HEK293T (cell line): Measurements from ENCODE around the gene MIPOL1.

ENCODE experiments used
- CTCF ChIA-PET: fragments of 350-600 bp; formaldehyde crosslinking; extraction: SDS; loops from one replicate; lab custom pipeline; 2021; ENCODE audit warnings: antibody characterized with exemption, inconsistent platforms; lab: Yijun Ruan, JAX
- POLR2A ChIA-PET: fragments of 350-600 bp; formaldehyde crosslinking; extraction: SDS; loops from one replicate; lab custom pipeline; 2020; ENCODE audit warnings: antibody characterized with exemption, inconsistent platforms; lab: Yijun Ruan, JAX
- DNase-seq: peaks from one replicate; pipeline ENCODE4 v3.0.0; 2012; ENCODE audit warnings: mixed read lengths; ENCODE audit errors: extremely low spot score
- ARNT ChIP-seq: fragments of 450-650 bp; IDR thresholded peaks from 2 replicates; pipeline ENCODE4 v1.6.1; 2017; ENCODE audit warnings: mild to moderate bottlenecking
- BHLHE40 ChIP-seq: fragments of 450-650 bp; IDR thresholded peaks from 2 replicates; pipeline ENCODE4 v1.6.1; 2016; ENCODE audit warnings: mild to moderate bottlenecking, moderate library complexity, borderline replicate concordance
- CTBP1 ChIP-seq: fragments of 450-650 bp; IDR thresholded peaks from 2 replicates; pipeline ENCODE4 v1.6.1; 2016; ENCODE audit warnings: borderline replicate concordance
- ELF4 ChIP-seq: fragments of 450-650 bp; IDR thresholded peaks from 2 replicates; pipeline ENCODE4 v1.6.1; 2017; ENCODE audit warnings: antibody characterized with exemption
- FOXA1 ChIP-seq: fragments of 450-650 bp; IDR thresholded peaks from 2 replicates; pipeline ENCODE4 v1.6.1; 2016; ENCODE audit warnings: mild to moderate bottlenecking
- FOXK2 ChIP-seq: fragments of 450-650 bp; IDR thresholded peaks from 2 replicates; pipeline ENCODE4 v1.6.1; 2016; ENCODE audit warnings: mild to moderate bottlenecking
- FOXM1 ChIP-seq: fragments of 450-650 bp; IDR thresholded peaks from 2 replicates; pipeline ENCODE4 v1.6.1; 2017; ENCODE audit warnings: mild to moderate bottlenecking, borderline replicate concordance
- HDGF ChIP-seq: fragments of 450-650 bp; IDR thresholded peaks from 2 replicates; pipeline ENCODE4 v1.6.1; 2017; ENCODE audit warnings: antibody characterized with exemption, borderline replicate concordance
- L3MBTL2 ChIP-seq: fragments of 450-650 bp; conservative IDR thresholded peaks from 2 replicates; pipeline ENCODE4 v1.6.1; 2016; ENCODE audit warnings: mild to moderate bottlenecking
- LEF1 ChIP-seq: fragments of 450-650 bp; IDR thresholded peaks from 2 replicates; pipeline ENCODE4 v1.6.1; 2017; ENCODE audit warnings: mild to moderate bottlenecking, borderline replicate concordance
- NFRKB ChIP-seq: fragments of 450-650 bp; IDR thresholded peaks from 2 replicates; pipeline ENCODE4 v1.6.1; 2016; ENCODE audit warnings: mild to moderate bottlenecking, moderate library complexity
- PKNOX1 ChIP-seq: fragments of 450-650 bp; IDR thresholded peaks from 2 replicates; pipeline ENCODE4 v1.6.1; 2016
- SP1 ChIP-seq: fragments of 450-650 bp; IDR thresholded peaks from 2 replicates; pipeline ENCODE4 v1.6.1; 2017
- SUZ12 ChIP-seq: fragments of 450-650 bp; IDR thresholded peaks from 2 replicates; pipeline ENCODE4 v1.6.1; 2016; ENCODE audit warnings: mild to moderate bottlenecking
- TARDBP ChIP-seq: fragments of 450-650 bp; IDR thresholded peaks from 2 replicates; pipeline ENCODE4 v1.6.1; 2016
- ZNF384 ChIP-seq: fragments of 450-650 bp; IDR thresholded peaks from 2 replicates; pipeline ENCODE4 v1.6.1; 2016

MIPOL1 gene

GRCh38 chr14:37587881-37588666, 390.3 kb downstream of the MIPOL1 start:
- CTCF ChIA-PET: interaction anchor here (0.7 to 1.1 kb wide), 2 partner anchors 11 to 355 kb away, joined by 3 read pairs; no protein-coding TSS in a partner anchor
- POLR2A ChIA-PET: interaction anchor here (0.6 to 1.4 kb wide), 3 partner anchors 16 to 149 kb away, joined by 3 to 4 read pairs (median 3); no protein-coding TSS in a partner anchor
- TF ChIP-seq ZNF384: no peak
- TF ChIP-seq BHLHE40: no peak
- TF ChIP-seq CTBP1: no peak
- TF ChIP-seq FOXM1: no peak
- TF ChIP-seq ELF4: no peak
- TF ChIP-seq ARNT: no peak
- TF ChIP-seq NFRKB: no peak
- no peak for TF ChIP-seq LEF1
- TF ChIP-seq L3MBTL2: no peak
- no peak for TF ChIP-seq SUZ12
- no peak for TF ChIP-seq TARDBP
- TF ChIP-seq FOXK2: no peak
- TF ChIP-seq SP1: no peak
- DNase-seq: no peak

DNA sequence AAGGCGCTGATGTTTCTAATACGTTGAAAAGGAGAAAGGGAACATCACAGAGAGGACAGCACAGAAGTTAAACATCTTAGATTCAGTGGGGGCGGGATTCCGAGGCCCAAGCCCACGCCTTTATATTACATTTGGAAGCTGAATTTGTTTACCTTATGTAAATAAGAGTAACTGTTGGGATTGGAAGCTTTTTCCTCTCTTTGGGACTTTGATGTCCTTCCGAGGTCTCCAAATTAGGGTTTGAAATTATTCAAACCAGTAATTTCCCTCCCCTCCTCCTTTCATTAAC, 390.9 kb downstream of the MIPOL1 start:
- ChIA-PET CTCF (interaction anchor here (0.7 kb wide), 1 partner anchor 11 kb away, joined by 3 read pairs; no protein-coding TSS in a partner anchor), POLR2A (interaction anchor here (0.6 to 1.4 kb wide), 3 partner anchors 16 to 149 kb away, joined by 3 to 4 read pairs (median 3); no protein-coding TSS in a partner anchor)
- no peak for DNase-seq
- TF ChIP-seq ELF4: no peak

GRCh38 chr14:37588956-37589714, 391.4 kb downstream of the MIPOL1 start:
- DNase-seq: no peak
- CTCF ChIA-PET: interaction anchor here (0.6 to 0.7 kb wide), 4 partner anchors 12 to 972 kb away, joined by 3 read pairs; no protein-coding TSS in a partner anchor
- POLR2A ChIA-PET: interaction anchor here (0.8 to 1.4 kb wide), 3 partner anchors 12 to 74 kb away, joined by 3 to 4 read pairs (median 4); no protein-coding TSS in a partner anchor

DNA sequence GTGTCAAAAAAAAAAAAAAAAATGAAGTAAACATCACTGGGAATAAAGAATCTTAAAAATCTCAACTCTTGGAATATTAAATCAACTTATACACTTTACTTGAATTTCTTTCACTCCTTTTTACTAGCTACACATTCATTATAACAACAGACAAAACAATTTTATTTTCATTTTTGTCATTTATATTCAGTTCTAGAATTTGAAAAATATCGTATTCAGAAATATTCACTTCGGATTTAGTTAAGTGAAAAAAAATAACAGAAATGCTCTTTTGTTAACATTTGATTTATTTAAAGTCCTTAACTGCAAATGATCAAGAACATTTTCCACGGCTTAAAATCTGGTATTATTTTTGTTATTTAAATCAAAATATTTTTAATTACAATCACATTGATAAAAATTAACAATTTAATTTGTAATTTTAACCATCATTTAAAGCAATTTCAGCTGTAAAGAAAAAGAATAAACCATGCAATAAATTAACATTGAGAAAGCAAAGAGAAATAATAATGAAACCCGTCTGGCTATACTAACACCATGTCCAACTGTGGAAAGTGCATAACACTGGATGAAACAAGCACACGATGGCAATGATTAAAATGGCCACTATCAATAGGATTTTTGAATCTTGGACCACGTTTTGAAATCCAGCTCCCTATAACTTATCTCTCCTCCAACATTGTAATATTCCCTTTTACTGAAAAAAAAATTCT, 392.1 kb downstream of the MIPOL1 start:
- POLR2A ChIA-PET: interaction anchor here (0.8 to 1.4 kb wide), 2 partner anchors 13 to 75 kb away, joined by 3 to 4 read pairs; no protein-coding TSS in a partner anchor
- CTCF ChIA-PET: interaction anchor here (0.6 to 0.7 kb wide), 3 partner anchors 32 to 971 kb away, joined by 3 read pairs; no protein-coding TSS in a partner anchor
- TF ChIP-seq FOXK2 (no peak), NFRKB (no peak), CTBP1 (no peak), LEF1 (no peak), ZNF384 (no peak; the same call in 1 of the 2 replicates), TARDBP (no peak), FOXM1 (no peak), PKNOX1 (no peak), ARNT (no peak), SP1 (no peak)
- no peak for DNase-seq

More at GRCh38 chr14:37588956-37589714, 391.4 kb downstream of the MIPOL1 start:
- TF ChIP-seq ZNF384 (peak; percentile 74; the same call in 1 of the 2 replicates), FOXM1 (no peak), TARDBP (no peak), SP1 (no peak), PKNOX1 (no peak)

DNA sequence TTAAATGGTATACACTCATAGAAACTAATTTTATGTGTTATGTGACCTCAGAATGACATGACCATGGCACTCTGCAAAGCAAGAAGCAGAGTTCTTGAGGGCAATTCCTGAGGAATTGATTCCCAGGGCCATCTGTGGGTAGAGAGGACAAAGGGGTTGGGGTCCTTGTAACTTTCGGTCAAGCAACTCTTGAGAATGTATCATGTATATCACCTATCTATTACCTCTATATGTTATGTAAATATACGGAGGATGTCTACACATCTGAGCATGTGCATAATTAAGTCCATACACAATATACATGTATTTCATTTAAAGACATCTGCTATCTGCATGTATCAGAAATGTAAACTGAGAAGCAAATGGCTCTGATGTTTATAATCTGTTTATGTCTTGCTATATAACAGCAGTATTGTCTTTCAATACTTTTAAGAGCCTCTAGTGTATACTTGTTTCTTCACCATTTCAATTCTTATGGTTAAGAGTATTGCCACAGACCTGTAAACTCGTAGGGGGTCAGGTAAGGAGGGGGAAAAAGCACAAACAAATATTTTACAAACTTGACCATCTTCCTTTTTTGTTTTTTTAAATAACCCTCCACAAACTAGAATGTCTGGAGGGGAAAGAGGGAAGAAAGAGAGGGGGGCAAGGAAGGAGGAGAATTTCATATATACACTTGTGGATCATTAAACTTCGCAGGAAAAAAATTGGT, 392.8 kb downstream of the MIPOL1 start:
- POLR2A ChIA-PET: no interaction called here
- CTCF ChIA-PET: no interaction called here
- TF ChIP-seq FOXA1 (no peak), HDGF (no peak), SP1 (no peak), ZNF384 (no peak), TARDBP (no peak), BHLHE40 (no peak), FOXM1 (no peak)
- DNase-seq: no peak
